Astrocyte of the hippocampus (primary cell): ENCODE measurements around the gene LCN12.

Experiments
- DNase-seq: peaks from one replicate; pipeline ENCODE4 v3.0.0; 2011; ENCODE audit warnings: low read depth, low spot score

LCN12 gene

DNA sequence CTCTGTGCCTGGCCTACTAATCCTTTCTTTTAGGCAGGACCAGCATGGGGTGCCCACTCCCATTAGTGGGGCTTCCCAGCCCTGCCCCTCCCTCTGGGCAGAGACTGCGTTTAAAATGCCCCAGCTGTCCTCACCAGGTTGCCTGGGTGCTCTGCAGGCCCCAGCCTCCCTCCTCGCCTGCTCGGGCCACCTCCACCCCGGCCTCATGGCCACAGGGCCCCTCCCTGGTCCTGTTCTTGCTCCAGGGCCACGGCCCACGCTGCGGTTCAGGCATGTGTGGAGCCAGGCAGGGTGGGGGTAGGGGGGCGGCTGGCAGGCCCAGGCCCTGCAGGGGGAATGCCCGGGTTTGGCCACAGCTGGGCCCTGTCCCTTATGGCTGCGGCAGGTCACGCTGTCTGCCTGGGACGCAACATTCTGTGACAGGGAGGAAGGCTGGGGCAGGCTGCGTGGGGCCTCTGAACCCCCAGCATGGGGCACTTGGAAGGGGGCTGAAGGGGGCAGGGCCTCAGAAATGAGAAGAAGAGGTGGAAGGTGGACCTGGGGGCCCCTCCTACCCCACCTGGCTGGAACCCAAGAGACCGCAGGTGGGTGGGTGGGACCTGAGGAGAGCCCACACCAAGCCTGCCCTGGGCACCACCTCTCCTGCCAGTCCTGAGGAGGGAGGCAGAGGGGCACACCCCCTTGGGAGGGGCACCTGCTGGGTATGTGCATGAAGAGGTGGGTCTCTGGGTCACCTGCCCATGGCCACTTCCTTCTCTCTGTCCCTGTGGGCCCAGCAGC, at the start of gene LCN12:
TSS of gene LCN12 (plus strand) at position 733 of the 780 bp plus-strand sequence. CDS start 55 bp downstream, outside the sequence.
- no peak for DNase-seq

DNA sequence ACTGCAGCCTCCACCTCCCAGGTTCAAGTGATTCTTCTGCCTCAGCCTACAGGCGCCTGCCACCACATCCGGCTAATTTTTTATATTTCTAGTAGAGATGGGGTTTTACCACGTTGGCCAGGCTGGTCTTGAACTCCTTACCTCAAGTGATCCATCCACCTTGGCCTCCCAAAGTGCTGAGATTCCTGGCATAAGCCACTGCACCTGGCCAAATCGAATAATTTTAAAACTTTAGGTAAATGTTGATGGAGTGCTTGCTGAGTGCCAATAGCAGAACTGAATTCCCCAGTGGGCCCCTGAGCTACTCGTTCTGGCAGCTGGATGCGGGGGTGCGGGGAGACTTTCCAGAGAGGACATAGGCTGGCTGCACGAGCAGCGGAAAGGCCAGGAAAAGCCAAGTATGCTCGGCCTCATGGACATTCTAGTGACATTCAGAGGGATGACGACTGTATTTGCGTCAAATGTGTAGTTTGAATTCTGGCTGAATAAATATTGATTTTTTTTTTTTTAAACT, 49.0 kb upstream of the LCN12 start:
- no peak for DNase-seq

DNA sequence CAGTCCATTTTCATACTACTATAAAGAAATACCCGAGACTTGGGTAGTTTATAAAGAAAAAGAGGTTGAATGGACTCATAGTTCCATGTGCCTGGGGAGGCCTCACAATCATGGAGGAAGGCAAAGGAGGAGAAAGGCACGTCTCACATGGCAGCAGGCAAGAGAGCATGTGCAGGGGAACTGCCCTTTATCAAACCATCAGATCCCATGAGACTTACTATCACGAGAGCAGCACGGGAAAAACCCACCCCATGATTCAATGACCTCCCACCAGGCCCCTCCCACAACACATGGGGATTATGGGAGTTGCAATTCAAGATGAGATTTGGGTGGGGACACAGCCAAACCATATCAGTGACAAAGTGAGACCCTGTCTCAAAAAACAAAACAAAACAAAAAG, 45.8 kb upstream of the LCN12 start:
- DNase-seq, result no peak

- no peak for DNase-seq
Measured at GRCh38 chr9:136907011-136907914, 44.8 kb upstream of the LCN12 start.

GRCh38 chr9:136910197-136910900, 41.7 kb upstream of the LCN12 start:
- no peak for DNase-seq

DNA sequence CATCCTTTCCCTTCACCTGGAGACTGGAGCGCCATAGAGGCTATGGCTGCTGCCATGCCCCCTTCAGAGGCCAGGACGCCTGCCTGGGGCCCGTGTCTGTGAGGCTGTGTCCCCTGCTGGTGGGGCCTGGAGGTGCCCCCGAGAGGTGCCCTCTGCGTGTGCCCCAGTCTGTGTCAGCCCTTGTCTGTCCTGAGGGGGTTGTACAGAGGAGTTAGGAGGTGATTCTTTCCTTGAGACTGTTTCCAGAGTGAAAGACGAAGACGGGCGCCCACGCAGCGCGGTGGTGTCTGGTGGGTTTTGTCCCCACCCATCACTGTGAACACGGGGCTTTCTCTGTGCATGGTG, 41.2 kb upstream of the LCN12 start:
- no peak for DNase-seq

GRCh38 chr9:136913701-136914438, 38.2 kb upstream of the LCN12 start:
- DNase-seq, result no peak

- DNase-seq, result no peak
Measured at GRCh38 chr9:136915632-136916329, 36.3 kb upstream of the LCN12 start.

GRCh38 chr9:136916330-136917184, 35.5 kb upstream of the LCN12 start:
- no peak for DNase-seq

- no peak for DNase-seq
Measured at GRCh38 chr9:136917902-136918301, 34.2 kb upstream of the LCN12 start.

DNA sequence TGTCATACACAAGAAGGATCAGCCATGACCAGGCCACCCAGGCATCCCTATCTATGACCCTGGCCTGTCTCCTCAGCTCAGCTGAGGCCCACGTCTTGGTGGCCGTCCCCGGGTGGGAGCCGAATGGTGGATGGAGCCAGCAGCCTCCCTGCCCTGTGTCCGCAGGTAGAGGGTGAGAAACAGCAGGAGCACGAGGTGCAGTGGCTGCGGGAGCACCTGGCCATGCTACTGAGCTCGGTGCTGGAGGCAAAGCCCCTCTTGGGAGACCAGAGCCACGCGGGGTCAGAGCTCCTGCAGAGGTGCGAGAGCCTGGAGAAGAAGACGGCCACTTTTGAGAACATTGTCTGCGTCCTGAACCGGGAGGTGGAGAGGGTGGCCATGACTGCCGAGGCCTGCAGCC, 32.0 kb upstream of the LCN12 start:
- DNase-seq, result no peak

DNA sequence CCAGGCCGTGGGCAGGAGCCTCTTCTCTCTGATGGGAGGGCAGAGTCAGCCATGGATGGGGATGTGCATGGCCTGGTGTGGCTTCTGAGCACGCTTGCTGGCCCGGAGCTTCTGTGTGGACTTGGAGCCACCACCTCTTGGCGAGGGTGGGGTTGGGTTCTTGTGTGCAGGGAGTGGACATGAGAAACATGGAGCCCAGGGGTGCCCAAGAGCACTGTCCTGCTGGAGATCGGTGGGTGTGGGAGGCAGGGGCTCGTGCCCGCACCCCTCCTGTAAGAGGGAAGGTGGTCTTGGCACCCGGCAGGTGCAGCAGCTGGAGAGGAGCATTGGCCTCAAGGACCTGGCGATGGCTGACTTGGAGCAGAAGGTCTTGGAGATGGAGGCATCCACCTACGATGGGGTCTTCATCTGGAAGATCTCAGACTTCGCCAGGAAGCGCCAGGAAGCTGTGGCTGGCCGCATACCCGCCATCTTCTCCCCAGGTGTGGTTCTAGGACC, 31.3 kb upstream of the LCN12 start:
- no peak for DNase-seq

GRCh38 chr9:136921307-136921706, 30.8 kb upstream of the LCN12 start:
- DNase-seq, result no peak

- no peak for DNase-seq
Measured at GRCh38 chr9:136921718-136922117, 30.4 kb upstream of the LCN12 start.

DNA sequence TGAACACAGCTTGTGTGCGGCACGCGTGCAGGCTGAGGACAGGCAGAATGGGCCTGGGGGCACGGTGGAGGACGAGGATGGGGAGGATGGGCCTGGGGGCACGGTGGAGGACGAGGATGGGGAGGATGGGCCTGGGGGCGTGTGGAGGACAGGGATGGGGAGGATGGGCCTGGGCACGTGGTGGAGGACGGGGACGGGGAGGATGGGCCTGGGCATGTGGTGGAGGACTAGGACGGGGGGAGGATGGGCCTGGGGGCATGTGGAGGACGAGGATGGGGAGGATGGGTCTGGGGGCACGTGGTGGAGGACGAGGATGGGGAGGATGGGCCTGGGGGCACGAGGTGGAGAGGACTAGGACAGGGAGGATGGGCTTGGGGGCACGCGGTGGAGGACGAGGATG, 29.5 kb upstream of the LCN12 start:
- no peak for DNase-seq

DNA sequence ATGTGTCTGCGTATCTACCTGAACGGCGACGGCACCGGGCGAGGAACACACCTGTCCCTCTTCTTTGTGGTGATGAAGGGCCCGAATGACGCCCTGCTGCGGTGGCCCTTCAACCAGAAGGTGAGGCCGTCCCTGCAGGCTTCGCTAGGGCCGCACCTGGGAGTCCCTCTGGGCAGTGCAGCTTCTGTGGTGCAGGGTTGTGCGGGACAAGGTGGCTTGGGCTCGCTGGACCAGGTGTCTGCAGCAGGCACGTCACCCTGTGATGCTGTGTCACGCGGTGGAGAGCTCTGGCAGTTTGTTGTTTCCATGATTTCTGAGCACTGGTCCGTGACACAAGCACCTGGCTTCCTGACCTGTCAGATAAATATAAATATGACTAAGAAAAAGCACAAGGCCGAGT, 28.2 kb upstream of the LCN12 start:
- DNase-seq, result no peak

- DNase-seq, result no peak
Measured at GRCh38 chr9:136925414-136926153, 26.5 kb upstream of the LCN12 start.

DNA sequence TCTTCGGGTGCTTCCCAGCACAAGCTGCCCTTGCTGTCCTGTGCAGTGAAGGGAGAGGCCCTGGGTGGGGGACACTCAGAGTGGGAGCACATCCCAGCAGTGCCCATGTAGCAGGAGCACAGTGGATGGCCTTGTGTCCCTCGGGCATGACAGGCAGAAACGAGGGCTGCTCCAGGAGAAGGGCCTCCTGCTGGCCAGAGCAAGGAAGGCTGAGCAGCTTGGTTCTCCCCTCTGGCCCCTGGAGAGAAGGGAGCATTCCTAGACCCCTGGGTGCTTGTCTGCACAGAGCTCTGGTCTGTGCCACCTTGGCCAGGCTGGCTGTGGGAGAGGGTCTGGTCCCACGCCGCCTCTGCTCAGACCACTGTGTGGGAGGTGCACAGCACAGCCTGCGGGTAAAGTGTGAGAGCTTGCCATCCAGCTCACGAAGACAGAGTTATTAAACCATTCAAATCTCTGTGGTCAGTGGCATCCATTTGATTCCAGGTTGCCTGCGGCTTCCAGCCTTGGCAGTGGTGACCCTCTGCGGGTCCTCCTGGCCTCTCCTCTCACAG, 25.8 kb upstream of the LCN12 start:
- no peak for DNase-seq

- no peak for DNase-seq
Measured at GRCh38 chr9:136926749-136927148, 25.3 kb upstream of the LCN12 start.
